ENCODE data around the gene SPAG4. TPM values are rescaled to one million over a fixed set of nuclear protein-coding genes. Genes with fewer than 3 reads are reported as not detected.

The SPAG4 gene
- total RNA-seq, 1 experiment from 2014 or later, result 12.6 TPM

- no peak for DNase-seq (ENCODE audit: low read depth)
Measured at GRCh38 chr20:35621560-35621946, 5.9 kb downstream of the SPAG4 start.

DNA sequence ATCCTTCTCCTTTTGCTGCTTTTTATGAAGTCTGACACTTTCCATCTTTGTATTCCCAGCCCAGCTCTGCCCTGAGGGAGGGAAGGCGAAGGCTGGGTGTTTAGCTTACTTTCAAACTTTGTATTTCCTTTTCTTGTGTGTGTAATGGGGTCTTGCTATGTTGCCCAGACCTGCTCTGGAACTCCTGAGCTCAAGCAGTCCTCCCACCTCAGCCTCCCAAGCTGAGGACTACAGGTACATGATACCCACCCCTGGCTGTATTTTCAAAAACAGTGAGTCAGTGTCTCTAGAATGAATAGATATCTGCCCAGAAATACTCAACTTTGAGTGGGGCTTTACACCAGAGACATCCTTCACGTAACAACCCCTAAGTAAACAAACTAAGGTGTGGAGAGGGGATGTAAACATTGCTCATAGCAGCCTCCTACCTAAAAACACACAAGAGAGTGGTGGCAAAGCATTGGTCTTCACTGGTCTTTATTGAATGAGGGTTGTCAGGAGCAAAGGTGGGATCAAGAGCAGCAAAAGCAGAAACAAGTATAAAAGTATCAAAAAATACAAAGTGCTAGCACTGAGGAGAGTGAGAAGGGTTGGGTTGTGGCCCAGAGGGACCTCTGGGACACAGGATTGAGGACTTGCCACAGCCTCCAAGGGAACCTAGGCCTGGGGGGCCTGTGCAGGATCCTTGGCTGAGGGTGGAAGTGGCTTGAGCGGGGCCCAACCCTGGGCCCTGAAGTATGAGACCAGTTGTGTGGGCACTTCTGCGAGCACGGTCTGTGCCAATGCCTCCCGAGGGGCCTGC lies 10.2 kb downstream of the SPAG4 start:
- no peak for DNase-seq (ENCODE audit: low read depth)

DNA sequence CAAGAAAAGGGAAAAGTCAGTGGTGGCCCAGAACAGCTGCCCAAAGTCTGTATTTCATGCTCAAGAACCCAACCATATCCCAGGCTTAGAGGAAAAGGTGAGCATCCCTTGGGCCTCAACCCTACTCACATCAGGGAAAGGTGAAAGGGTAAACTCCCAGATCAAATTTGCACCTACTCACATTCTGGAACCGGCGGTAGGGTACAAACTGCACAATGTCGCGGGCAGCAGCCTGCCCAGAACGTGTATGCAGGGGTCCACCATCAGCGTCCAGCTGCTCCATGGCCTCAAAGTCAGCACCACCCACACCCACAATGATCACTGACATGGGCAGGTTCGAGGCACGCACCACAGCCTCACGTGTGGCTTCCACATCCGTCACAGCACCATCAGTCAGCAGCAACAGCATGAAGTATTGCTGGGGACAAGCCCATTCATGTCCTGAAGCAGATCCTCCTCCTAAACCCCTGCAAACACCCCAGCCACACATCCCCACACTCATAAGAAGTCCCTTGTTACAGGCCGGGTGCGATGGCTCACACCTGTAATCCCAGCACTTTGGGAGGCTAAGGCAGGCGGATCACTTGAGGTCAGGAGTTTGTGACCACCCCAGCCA lies 10.9 kb downstream of the SPAG4 start:
- no peak for DNase-seq (ENCODE audit: low read depth)

DNA sequence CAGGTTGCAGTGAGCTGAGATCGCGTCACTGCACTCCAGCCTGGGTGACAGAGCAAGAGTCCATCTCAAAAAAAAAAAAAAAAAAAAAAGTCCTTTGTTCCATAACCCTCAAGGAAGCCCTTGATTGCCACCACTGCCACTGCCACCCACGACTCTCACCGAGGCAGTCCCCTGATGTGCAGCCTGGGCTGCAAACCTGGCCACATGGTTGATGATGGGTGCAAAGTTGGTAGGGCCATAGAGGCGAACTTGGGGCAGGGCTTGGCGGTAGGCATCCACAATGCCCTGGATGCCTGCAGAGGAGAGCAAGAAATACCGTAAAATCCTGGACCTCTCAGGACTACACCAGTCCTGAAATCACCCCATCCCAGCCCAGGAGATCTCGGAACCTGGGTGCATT lies 11.5 kb downstream of the SPAG4 start:
- no peak for DNase-seq (ENCODE audit: low read depth)

- no peak for DNase-seq (ENCODE audit: low read depth)
Measured at GRCh38 chr20:35629427-35630145, 14.0 kb downstream of the SPAG4 start.

- DNase-seq (ENCODE audit: low read depth), result no peak
Measured at GRCh38 chr20:35630636-35631035, 15.0 kb downstream of the SPAG4 start.

DNA sequence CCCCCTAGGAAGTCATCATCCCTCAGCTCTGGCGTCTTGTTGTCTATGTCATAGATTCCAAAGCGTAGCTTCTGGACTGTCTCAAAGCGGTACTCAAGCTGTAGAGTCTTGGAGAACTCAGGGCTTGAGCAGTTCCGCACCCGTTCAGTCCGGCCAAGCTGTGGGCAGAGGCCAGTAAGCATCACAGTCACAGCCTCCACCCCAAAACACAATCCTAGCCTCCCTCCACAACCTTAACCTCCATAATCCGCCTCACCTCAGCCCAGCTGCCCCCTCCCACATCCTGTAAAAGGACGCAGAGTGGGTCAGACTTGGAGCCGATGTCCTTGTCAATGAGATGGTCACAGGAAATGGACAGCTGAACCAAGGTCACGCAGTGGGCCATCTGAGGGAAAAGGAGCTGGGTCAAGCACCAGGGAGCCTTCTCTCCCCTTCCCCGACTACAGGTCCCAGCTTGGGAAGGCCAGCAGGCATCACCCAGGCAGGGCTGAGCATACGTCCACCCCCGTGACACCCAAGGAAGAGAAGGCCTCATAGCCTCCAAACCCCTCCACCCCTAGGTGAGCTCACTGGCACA lies 17.0 kb downstream of the SPAG4 start:
- DNase-seq (ENCODE audit: low read depth), result no peak

DNA sequence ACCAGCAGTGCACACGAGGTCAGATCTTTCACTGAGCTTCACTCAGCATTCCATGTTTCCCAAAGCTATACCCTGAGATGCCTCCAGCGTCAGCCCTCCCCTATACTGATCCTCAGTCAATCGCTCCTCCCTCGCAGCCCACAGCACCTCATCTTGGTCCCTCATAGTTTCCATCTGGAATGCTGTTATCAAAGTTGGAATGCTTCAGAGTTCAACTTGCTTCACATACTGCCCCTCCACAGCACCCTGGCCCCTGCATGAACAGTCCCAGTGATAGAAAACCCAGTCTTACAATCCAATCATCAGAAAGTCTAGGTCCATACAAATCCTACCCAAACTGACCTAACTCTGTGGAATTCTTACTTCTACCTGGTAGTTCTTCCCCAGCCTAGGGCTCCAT lies 20.0 kb downstream of the SPAG4 start:
- no peak for DNase-seq (ENCODE audit: low read depth)

- no peak for DNase-seq (ENCODE audit: low read depth)
Measured at GRCh38 chr20:35636095-35636494, 20.5 kb downstream of the SPAG4 start.

- DNase-seq (ENCODE audit: low read depth), result no peak
Measured at GRCh38 chr20:35637276-35637675, 21.6 kb downstream of the SPAG4 start.

DNA sequence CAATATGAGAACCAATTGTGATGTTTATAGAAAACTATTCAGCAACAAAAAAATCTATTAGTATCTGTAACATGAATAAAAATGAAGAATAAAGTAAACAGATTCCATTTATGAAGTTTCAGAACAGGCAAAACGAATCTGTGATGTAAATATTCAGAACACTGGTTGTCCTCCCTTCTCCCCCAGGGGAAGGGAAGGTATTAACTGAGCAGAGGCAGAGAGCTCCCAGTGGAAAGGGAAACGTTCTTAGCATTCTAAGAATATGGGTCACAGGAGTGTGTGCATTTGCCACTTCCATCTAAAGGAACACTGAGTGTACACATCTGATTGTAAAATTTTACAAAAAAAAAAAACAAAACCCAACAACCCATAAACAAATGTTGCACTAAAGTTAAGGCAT lies 23.1 kb downstream of the SPAG4 start:
- no peak for DNase-seq (ENCODE audit: low read depth)

DNA sequence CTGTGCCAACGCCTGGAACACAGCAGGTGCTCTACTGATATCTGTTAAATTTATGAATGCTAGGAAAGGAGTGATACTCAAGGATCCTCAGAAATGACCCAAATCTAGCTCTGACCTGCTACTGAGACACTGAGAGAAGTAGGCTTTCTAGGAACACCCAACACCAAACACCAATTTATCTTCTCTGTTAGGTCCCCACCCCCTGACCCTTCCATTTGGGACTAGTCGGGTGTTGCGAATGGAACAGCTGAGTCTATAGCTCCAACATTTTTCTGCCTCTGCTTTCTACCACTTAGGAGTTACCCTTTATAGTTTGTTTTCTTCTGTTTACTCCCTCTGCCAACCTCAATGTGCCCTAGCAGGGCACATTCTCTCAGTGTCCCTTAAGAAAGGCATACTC lies 25.1 kb downstream of the SPAG4 start:
- no peak for DNase-seq (ENCODE audit: low read depth)

DNA sequence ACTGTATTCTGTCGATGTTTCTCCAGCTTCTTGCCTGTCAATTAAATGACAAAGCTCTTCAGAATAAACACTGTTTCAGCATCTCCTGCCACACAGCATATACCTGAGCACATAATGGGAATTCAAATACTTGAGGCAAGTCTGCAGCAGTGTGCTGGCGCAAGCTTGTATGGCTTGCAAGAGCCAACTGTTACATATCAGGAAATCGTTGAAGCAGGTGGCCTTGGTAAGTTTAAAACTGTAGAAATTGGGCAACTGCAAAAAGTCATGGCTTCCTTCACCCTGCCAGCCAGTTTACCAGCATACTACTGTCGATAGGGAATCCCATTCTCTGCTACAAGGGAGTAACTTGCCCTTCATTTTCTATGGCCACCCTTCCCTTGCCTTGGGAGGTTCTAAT lies 26.1 kb downstream of the SPAG4 start:
- DNase-seq (ENCODE audit: low read depth), result no peak

- no peak for DNase-seq (ENCODE audit: low read depth)
Measured at GRCh38 chr20:35643045-35643444, 27.4 kb downstream of the SPAG4 start.

GRCh38 chr20:35644806-35645205 lies 29.2 kb downstream of the SPAG4 start:
- no peak for DNase-seq (ENCODE audit: low read depth)

- DNase-seq (ENCODE audit: low read depth), result peak; percentile 9
Measured at GRCh38 chr20:35648836-35649235, 33.2 kb downstream of the SPAG4 start.

GRCh38 chr20:35650632-35651031 lies 35.0 kb downstream of the SPAG4 start:
- no peak for DNase-seq (ENCODE audit: low read depth)

DNA sequence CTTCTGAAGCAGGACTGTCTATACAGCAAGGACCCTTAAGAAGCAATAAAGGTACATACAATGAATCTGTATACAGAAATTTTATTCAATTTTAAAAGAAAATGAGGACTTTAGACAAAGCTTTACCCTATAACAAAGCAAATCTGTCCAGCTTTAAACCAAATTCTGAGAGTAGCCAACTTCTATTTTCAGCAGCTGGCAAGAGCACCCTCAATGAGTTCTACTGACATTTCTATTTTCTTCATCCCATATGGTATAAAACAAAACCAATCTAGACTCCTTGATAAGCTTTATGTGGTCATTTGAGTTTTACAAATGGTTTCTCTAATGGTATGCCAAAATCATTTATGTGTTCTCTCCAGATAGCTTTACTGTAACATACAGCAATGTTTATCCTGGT lies 36.3 kb downstream of the SPAG4 start:
- no peak for DNase-seq (ENCODE audit: low read depth)

- no peak for DNase-seq (ENCODE audit: low read depth)
Measured at GRCh38 chr20:35652641-35653429, 37.2 kb downstream of the SPAG4 start.

DNA sequence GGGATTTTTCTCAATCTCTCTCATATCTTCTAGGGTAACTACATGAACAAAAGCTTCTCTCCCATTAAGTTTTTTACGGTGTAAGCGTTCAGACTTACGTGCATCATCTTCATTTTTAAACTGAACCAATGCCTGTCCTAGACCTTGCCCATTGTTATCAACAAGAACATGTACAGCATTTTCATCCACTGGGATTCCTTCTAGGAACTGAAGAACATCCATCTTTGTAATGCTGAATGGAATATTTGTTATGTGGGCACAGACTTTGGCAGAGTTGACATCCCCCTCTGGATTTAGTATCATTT lies 37.8 kb downstream of the SPAG4 start:
- DNase-seq (ENCODE audit: low read depth), result no peak

- no peak for DNase-seq (ENCODE audit: low read depth)
Measured at GRCh38 chr20:35653893-35654292, 38.3 kb downstream of the SPAG4 start.

- no peak for DNase-seq (ENCODE audit: low read depth)
Measured at GRCh38 chr20:35654415-35654814, 38.8 kb downstream of the SPAG4 start.

Data from LHCN-M2 (cell line).